Tongue (tissue), 2 donors: ENCODE results near the gene KL. TPM values are rescaled to one million over a fixed set of nuclear protein-coding genes. Genes with fewer than 3 reads are reported as not detected.

ENCODE experiments used
- DNase-seq: peaks from one replicate; pipeline ENCODE4 v3.0.0-alpha.2; 2015
- total RNA-seq: library from RNA; depleted of rRNA; stranded (reverse); fragments of >200 nt; gene quantifications from one replicate; pipeline ENCODE4 v1.2.3, GENCODE V29; 2014

KL gene
- total RNA-seq, 1 donor from 2014 or later, result 2.3 TPM

DNA sequence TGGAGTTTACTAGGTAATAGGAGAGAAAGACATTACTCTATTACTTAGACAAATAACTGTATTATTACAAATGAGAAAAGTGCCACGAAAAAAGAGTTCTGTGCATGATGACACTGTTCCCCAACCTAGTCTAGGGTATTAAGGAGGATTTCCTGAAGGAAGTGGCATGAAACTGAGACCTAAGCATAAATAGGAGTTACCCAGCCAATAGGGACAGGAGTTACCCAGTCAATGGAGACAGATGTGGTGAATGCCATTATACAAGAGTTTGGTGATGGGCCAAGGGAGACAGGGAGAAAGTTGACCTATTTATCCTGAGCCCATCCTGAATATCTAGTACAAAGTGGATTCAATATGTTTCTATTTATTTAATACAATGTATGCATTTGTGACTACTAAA lies 65.4 kb downstream of the KL start:
- no peak for DNase-seq

DNA sequence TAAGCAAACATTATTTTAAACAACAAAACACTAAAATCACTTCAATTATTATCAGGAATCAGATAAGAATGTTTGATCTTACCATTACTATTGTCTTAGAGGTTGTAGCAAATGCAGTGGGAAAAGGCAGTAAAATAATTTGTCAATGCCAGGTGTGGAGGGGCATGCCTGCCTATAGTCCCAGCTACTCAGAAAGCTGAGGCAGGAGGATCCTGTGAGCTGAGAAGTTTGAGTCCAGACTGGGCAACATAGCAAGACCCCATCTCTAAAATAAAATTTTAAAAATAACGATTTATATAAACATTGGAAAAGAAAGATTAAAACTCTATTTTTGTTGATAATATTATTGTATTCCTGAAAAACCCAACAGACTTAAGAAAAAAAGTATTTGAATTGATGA lies 66.8 kb downstream of the KL start:
- DNase-seq, result no peak

DNA sequence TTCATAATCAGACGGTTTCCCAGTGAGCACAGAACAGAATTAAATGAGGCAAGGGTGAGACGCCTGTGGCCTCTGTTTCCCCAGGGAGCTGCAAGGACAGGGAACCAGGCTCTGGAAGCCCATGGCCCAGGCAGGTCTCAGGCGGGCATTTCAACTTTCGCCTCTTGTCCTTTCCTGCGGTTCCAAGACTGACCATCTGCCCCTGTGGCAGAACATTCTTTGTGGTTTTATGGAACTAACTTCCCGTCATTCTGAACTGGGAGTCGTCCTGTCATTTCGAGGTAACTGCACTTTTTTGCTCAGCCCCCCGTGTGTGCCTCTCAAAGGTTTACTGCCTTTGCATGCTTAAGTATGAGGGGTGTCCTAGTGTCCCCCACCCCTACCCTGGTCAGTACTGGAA lies 70.9 kb downstream of the KL start:
- no peak for DNase-seq

DNA sequence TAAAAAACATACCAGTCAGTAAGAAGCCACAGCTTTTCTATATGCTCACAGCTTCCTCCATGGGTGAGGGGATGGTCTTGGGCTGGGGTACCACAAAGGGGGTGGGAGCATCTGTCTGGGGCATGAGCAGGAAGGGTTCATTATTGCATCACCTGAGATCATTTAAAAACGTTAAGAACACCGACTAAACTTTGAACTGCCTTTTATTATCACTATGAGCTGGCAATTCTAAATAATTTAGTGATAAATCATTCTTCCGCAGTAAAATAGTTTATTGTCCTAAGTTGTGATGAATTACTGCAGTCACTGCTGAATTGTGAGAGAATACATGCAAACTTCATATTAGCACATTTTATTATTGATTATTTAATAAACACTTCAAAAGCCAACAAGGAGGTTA lies 71.6 kb downstream of the KL start:
- no peak for DNase-seq

DNA sequence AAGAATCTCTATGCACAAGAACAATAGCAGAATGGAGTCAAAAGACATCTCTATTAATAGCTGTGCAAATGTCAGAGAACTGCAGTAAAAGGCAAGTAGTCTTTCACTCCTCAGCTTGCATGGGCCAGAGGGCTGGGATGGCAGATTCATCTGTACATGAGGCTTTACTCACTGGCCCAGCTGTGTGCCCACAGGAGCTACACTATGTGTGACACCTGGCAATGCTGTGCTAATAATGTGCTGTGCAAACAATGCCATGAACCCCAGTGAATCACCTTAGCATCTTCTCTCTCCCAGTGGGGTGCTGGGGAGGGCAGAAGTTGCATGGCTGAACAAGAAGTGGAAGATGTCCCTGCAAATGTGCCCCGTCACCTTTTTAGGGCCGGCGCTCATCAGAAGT lies 73.1 kb downstream of the KL start:
- no peak for DNase-seq

DNA sequence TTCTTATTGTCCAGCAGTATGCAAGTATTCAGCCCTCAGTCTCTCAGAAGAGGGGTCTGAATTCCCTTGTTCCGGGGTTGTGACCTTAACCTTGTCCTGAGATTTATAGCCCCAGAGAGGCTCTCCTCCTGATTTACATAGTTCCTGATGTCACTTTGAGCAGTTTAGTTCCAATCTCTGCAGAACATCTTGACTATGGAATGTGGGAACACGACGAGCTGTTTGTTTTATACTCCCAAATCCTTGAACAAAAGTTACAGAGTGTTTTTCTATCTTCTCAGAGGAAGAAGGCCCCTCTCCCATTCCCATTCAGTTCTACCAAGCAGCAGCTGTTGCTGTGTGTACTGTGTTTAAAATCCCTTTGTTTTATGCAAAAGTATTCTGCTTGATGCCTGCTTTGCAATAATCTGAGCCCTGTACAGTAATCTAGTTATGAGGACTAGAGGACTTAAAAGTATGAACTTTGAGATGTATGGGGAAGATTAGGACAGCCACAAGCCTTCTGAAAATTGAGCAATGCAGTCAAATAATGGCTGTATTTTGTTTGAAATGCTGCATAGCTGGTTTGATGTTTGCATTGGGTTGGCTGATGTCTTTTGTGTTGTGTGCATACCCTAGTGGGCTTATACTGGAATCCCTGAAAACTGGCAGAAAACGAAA lies 74.7 kb downstream of the KL start:
- peak; percentile 27 for DNase-seq

DNA sequence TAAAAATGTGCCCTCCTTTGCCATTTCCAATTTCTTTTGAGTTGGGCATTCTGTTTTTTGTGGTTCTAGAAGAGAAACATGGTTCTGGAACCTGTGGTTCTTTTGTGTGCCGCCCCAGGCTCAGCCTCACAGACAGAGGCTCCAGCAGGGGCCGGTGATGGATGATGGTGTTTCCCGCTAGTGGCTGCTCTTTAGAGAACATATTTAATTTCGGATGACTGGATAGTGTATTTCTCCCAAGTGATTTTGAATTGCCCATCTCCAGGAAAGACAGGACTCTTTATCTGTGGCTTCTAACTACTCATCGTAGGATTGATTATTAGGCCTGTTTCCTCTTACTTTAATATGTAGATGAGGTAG lies 75.2 kb downstream of the KL start:
- no peak for DNase-seq

DNA sequence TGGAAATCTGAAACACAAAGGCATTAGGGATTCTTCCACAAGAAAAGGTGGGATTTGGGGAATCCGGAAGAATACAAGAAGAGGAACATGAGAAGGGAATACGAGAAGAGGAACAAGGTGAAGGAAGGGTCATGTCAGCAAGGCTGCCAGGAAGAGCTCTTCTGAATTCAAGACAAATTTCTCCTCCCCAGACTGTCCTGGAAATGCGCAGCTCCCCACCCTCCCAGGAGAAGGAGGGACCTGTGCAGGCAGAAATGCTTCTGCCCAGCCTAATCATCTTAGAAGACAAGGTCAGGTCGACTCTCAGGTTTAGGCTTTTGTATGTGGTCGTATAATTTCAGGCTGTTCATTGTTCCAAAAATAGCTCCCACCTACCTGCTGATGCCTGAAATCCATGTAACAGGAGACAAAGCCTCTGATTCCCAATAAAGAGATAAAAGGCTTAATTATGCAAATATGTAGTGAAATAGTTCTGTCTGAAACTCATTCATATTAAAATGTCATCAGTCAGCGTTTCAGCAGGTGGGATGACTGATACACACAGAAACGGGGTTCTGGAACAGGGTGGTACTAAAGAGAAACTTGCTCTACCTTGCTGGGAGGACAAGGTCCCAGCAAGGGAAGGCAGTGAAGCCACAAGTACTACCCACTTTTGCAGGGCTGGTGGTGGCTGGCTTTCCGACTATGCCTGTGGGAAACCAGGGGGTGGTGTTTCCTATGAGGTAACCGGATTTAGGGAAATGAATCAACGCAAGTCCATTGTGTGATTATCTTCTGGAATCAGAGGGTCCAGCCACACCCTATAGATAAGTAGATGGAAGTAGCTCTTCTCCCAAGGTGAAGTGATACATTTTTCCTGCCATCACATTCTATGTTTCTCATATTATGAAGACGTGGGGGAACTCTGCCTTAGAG lies 76.1 kb downstream of the KL start:
- DNase-seq, result no peak

DNA sequence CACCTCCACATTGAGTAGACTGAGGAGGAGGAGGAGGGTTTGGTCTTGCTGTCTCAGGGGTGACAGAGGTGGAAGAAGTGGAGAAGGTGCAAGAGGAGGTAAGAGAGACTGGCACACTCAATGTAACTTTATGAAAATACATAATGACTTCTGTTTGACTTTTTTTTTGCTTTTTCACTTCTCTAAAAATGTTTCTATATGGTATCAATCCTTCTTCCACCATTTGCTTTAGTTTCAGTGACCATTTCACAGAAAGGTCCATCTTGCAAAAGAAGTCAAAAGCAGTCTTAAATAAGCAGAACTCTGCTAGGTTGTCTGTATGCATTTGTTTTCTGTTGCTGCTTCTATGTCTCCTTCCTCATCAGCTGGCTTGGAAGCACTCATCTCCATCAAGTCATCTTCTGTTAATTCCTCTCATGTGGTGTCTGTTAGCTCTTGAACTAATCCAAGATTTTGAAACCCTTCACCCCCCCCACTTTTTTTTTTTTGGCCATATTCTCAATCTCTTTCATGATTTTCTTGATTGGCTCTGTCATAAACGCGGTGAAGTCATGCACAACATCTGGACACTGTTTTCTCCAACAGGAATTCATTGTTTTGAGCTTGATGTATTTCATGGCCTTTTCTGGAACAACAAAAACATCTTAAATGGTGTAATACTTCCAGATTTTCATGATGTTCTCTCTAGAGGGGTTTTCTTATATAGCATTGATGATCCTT lies 80.8 kb downstream of the KL start:
- DNase-seq, result peak; percentile 61

DNA sequence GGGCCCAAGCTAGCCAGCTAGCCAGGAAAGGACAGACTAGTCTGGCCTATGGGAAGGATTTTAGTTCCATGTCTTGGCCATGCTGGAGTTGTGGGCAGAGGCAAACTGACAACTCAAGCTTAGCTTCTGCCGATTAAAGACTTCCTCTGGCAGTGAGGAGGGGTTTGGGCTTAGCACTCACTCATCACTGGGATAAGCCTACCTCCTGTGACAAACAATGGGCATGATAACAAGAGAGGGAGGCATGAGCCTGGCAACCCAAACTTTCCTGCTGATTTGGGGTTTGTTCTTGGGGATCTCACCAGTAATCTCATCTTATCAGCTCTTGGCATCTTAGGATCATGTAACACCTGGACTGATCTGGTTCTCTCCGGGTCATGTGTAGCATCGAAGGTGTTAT lies 83.6 kb downstream of the KL start:
- no peak for DNase-seq

DNA sequence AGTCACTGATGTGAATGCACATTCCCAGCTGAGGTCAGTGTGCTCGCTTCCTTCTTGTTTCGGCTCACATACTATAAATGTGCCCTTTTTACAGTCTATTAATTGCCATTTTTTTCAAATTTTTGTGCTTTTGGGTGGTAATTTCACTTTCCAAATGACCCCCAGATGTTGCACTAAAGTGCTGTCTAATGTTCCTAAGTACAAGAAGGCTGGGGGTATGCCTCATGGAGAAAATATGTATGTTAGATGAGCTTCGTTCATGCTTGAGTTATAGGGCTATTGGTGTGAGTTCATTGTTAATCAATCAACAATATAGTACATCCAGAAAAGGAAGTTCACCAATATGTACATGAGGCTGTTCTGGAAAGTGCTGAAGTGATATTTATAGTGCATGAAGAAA lies 84.7 kb downstream of the KL start:
- DNase-seq, result no peak

DNA sequence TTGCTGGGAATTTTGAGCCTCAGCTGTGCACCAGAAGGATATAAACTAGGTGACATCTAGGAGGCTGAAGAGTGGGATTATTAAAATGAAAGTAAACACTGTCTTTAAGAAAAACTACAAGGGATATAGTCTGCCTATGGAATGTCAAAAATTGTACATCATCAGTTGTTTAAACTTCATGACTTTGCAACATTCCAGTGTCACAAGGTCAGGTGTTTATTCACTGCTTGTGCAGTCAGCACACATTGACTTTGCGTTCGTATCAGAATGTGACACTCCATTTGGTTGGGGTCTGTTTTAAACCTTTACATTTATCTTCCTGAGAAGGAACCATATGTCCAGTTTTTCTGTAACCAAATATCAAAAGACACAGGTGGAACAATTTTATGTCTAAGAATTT lies 85.6 kb downstream of the KL start:
- no peak for DNase-seq

DNA sequence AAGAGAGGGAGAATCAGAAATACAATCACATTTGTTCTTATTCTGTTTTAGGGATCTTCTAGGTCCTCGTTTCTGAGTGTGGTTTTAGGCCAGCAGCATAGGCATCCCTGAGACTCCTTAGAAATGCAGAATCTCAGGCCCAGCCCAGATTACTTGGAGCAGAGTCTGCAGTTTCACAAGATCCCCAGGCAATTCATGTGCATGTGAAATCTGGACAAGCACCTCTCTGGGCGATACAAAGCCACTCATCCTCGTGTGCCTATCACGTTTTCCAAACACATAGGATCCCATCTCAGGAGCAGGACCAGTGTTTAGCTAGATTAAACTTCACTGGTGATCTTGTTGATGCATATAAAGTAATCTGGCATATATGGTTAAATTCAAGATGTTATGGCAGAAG lies 87.2 kb downstream of the KL start:
- no peak for DNase-seq

DNA sequence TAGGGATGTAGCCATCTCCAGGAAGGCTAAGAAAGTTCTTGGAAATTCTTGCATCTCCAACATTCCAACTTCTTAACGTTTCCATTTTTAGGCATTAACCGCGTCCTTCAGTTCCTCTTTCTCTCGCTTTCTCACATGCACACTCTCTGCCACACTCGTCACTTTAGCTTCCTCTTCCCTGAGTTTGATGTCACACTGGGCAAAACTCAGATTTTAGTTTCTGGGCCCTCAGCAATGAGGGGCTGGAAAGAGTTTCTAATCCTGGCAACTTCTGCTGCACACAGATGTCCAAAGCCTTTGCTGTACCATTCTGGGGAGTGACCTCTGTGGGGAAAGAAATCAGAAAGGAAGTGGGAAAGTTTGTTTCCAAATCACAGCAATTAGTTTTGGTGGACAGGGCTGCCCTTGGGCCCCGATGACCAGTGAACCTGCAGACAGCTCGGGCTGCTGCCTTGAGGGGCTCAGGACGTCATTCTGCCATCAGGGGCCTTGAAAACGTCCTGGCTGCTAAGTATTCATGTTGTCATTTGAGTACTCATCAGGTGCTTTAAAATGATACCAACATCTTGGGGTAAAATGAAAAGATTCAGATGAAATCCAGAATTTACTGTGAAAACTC lies 89.3 kb downstream of the KL start:
- no peak for DNase-seq

DNA sequence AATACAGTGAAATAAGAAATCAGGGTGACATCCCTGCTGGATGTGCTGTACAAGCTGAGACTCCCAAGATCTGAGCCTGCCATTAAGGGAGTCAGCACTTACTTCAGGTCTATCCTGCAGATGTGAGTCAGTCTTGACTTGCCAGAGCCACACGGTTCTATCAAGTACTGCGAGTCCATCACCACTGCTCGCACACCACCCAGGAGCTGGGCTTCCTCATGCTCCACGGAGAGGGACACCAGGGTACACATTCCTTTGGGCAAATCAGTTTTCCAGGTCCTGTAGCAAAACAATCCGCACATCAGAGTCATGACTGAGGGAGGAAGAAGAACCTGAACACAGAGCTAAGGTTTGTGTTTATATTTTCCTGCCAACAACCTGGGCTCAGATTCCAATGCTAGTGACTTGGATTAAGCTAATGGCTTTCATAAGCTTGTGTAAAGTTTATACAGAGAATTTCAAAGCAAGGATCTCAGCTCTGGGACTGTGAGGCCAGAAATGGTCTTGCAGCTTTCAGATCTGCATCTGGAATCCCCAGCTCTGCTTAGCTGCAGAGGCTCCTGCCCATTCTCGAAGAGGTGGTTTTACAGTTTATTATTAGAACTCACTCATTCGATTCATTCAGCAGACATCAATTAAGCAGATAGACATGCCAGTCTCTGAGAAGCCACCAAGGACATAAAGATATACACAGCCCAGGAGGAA lies 90.6 kb downstream of the KL start:
- DNase-seq, result peak; percentile 44

DNA sequence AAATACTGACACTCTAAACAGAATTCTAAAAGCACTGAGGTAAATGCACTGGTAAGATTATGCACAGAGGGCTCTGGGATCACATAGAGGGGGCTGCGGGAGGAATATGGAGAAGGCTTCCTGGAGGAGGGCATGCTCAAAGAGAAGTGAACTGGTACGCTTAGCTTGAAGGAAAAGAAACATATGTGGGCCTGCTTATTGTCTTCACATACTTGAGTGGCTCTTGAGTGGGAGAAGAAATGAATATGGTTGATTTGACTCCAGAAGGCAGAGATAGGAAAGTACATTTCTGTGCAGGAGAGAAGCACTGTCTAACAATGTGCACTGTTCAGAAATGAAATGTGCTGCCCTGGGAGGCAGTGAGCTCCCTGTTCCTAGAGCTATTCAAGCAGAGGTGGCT lies 91.1 kb downstream of the KL start:
- no peak for DNase-seq

DNA sequence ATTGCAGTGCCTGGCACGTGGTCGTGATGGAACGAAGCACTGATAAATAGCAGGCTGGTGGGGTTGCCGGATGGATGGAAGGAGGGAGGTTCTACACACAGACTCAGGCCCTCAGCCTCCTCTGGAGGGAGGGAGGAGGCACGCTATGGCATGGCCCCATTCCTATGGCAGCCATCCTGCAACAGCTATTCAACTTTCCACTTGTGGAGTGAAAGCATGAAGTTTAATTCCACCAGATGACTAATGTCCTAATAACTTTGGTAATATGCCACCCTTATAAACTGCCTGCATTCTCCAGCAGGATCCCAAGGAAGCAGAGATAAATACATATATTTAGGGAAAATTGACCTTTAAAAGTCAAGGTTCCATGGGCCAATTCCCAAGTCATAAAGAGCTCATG lies 92.4 kb downstream of the KL start:
- DNase-seq, result no peak

DNA sequence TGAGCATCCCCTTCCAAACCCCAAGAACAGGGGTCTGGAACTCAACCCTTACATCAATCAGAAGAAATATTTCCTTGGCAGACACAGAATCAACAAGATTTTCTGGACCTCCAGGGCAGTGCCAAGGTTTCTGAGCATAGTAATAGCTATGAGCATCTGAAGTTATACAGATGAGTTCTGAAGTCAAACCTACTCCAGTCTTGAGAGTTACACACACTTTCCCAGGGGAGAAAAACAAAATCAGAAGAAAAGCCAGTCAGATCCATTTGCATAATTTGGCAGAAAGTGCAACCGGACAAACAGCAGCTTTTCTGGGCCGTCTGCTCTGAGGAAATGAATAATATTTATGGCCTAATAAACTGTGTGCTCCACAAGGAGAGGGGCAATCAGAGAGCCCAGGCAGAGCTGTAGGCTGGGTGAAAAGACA lies 93.1 kb downstream of the KL start:
- no peak for DNase-seq

DNA sequence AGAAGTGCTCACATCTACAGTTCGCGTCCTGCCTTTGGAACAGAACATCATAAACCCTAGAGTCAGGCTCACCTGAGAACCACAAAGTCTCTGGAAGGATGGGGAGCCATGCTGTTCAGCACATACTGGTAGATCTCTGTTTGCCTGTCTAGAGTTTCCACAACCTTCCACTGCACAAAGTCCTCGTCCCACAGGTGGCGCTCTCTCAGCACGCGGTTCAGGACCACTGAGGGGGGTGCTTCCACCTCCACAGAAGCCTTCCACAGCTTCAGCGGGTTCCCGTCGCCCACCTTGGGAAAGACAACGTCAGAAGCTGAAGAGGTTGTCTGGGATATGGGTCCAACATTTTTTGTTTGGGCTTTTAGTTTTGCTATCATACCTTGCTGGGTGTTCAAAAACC lies 93.6 kb downstream of the KL start:
- DNase-seq, result no peak

DNA sequence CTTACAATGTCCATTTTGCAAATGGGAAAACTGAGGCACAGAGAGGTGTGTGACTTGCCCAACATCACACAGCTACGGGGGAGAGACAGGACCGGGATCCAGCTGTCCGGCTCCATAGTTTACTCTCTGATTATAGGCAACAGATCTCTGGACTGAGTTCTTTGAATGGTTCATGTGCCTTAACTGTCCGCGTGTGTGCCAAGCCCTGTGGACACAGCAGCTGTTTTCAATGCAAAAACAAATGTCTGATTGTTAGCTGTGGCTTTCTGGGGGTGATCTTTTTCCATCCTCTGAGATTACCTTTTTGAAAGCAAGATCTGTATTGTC lies 94.1 kb downstream of the KL start:
- DNase-seq, result no peak

DNA sequence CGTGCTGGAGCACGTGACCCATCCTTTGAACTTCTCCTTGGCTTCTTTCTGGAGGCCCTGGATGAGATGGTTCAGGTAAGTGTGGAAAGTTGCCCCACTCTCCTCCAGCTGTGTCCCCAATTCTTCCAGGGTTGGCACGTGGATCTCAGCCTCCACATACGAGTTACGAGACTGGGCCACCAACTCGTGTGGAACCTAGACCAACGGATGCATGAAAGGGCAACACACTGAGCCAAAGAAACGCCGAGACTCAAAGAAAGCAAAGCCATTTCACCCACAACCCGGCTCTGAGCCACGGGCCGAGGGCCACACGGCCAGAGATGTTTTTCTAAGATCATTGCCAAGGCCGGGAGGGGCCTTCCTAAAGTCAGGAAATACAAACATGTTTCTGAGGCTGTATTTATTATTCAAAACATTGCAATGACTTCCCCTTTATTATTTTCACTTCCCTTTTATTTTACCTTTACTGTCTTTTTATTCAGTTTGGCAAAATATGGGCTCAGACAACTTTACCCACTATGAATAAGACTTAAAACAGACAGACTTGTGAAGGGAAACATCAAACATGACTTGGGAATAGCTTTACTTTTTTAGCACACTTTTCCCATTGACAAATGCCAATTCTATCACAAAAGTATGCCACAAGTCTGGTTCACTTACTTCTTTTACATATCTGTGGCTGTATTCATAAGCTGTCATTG lies 94.6 kb downstream of the KL start:
- DNase-seq, result no peak
